ENCODE measurements around the gene TOE1.

DNA sequence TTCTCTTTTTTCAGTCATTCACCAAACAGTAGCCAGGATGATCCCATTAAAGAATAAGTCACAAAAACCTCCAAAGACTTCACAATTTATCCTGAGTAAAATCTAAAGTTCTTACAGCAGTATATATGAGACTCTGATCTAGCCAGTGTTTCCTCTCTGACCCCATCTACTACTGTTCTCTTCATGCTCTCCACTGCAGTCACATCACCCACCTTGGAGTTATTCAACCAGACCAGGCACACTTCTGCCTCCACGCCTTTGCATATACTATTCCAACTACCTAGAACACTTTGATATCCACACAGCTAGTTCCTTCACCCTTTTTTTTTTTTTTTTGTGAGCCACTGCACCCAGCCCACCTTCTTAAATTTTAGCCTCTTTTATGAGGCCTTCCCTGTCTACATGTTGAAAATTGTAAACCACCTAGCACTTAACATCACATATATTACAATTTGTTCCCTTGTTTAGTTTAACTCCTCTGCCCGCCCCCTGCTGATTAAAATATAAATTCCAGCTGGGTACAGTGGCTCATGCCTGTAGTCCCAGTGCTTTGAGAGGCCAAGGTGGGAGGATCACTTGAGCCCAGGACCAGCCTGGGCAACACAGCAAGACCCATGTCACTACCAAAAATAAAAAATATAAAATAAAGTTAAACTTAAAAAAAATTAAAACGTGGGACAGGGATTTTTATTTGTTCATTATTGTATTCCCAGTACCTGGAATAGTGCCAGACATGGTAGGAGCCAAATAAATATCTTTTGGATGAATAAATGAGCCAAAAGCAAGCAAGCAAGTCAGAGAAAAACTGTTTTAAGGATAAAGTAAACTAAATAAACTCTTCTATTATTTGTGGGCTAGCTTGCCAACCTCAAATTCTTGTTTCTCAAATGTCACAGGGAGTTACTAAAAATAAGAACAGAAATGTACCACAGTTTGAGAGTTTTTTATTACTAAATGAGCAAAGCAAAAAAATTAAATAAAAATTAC, 35.4 kb downstream of the TOE1 start:
- no peak for TF ChIP-seq TAF1 (IDR thresholded peaks at IDR 0.05; ENCODE audit: borderline replicate concordance, low read depth, low read length)
- no peak for TF ChIP-seq POLR2A (IDR thresholded peaks at IDR 0.05; ENCODE audit: low read depth, low read length)
- no peak for TF ChIP-seq POLR2AphosphoS5 (IDR thresholded peaks at IDR 0.05; ENCODE audit: low read depth, low read length)
